ENCODE measurements around the gene RNF41.

- TF ChIP-seq ZMAT4 (CRISPR knock-in tag; IDR thresholded peaks at IDR 0.05) (no peak), CTCF (IDR thresholded peaks at IDR 0.05) (no peak), NR3C1 (CRISPR knock-in tag; conservative IDR thresholded peaks at IDR 0.05; ENCODE audit: low read depth) (no peak), TCF7 (CRISPR knock-in tag; IDR thresholded peaks at IDR 0.05; ENCODE audit: low read depth) (no peak), SP1 (CRISPR knock-in tag; conservative IDR thresholded peaks at IDR 0.05) (no peak), NR1H2 (CRISPR knock-in tag; IDR thresholded peaks at IDR 0.05) (no peak), FOXJ3 (CRISPR knock-in tag; IDR thresholded peaks at IDR 0.05; ENCODE audit: borderline replicate concordance) (no peak), ESRRA (CRISPR knock-in tag; IDR thresholded peaks at IDR 0.05; ENCODE audit: borderline replicate concordance) (no peak), ETV6 (CRISPR knock-in tag; IDR thresholded peaks at IDR 0.05) (no peak), MAX (CRISPR knock-in tag; IDR thresholded peaks at IDR 0.05) (no peak), ATF3 (CRISPR knock-in tag; conservative IDR thresholded peaks at IDR 0.05) (no peak), CBFB (CRISPR knock-in tag; IDR thresholded peaks at IDR 0.05; ENCODE audit: low read depth) (no peak), ZNF138 (CRISPR knock-in tag; conservative IDR thresholded peaks at IDR 0.05) (no peak), PRRX2 (CRISPR knock-in tag; IDR thresholded peaks at IDR 0.05) (no peak)
Measured at GRCh38 chr12:56220611-56221231, 1.0 kb downstream of the RNF41 start.

Data from WTC11 (cell line).